HG03060 (cell line): Measurements from ENCODE around the gene SRC.

Source experiments
- ATAC-seq: cut with Tn5 transposase; IDR thresholded peaks from one replicate; pipeline ENCODE4 v1.9.1; 2021; ENCODE audit warnings: low read depth, moderate number of reproducible peaks; ENCODE audit not compliant: unreplicated experiment

The SRC gene

DNA sequence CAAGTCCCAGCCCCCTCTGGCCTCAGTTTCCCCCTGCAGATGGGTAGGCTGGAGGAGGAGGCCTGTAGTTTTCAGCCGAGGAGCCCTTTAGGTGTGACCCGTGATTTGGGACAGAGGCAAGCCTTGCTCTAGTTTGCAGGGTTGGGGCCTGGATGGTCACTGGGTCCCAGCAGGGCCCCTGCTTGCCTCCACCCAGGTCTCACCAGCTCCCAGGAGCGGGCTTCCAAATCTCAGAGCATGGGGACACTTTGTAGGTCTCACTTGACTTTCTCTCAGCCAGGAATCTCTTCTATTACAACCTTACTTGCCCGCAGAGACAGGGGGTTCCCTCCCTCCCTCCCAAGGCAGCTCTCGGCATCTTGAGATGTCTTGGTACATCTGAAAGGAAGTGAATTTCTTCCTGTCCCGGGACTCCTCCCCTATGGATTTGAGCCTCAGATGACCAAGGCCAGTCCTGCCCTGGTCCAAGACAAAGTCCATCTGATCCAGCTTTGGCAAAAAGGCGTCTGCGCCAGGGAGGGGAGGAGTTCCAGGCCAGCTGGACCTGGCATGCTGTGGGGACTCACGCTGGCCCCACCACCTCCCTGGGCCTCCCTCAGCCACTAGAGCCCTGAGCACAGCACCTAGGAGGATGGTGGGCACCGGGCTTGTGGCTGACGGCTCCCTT lies 47.4 kb downstream of the SRC start:
- no peak for ATAC-seq

GRCh38 chr20:37393863-37394542 lies 48.1 kb downstream of the SRC start:
- no peak for ATAC-seq

- ATAC-seq, result no peak
Observed at GRCh38 chr20:37394543-37395409, 48.8 kb downstream of the SRC start.

DNA sequence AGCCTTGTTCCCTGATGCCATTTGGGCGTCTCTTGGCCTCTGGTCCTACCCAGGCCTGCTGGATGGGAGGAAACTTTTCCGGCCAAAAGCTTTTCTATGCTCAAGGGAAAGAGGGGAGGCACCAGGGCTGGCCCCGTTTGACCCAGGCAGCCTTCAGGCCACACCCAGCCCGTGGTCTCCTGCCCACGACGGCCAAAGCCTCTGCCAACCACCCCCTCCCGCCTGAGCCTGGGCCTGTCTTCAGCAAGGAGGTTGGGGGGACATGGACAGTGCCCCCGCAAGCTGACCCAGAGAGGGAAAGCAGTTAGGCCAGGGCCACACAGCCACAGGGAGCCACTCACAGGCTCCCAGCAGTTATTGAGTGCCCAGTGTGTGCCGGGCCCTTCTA lies 49.5 kb downstream of the SRC start:
- ATAC-seq, result no peak

GRCh38 chr20:37395921-37396415 lies 50.0 kb downstream of the SRC start:
- ATAC-seq, result no peak

DNA sequence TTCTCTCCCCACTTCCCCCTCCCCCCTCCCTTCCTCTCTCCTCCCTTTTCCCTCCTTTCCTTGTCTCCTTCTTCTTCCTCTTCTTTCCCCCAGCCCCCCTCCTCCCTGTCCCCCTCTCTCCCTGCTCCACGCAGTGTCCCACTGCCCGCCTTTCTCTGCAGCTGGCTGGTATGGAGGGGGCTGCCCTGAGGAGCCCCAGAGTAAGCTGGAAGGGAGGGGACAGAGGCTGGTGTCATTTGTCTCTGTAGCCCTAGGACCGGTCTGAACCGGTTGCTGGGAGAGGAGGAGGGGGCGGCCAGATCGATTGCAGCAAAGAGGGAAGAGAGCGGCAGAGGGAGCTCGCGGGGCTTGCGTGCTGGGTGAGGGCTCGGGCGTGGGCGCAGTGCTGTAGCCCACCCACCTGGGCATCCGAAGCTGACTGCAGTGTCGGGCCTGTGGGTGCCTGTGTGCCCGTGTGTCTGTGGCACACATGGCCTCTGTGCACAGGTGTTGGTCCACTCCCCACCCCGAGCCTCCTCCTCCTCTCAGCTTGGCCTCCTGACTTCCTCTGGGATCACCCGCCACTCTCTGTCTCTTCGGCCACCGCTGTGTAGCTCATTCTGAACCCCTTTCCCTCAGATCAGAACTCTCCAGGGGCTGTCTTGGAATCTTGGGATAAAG lies 50.6 kb downstream of the SRC start:
- no peak for ATAC-seq

- no peak for ATAC-seq
Observed at GRCh38 chr20:37397076-37397953, 51.4 kb downstream of the SRC start.

DNA sequence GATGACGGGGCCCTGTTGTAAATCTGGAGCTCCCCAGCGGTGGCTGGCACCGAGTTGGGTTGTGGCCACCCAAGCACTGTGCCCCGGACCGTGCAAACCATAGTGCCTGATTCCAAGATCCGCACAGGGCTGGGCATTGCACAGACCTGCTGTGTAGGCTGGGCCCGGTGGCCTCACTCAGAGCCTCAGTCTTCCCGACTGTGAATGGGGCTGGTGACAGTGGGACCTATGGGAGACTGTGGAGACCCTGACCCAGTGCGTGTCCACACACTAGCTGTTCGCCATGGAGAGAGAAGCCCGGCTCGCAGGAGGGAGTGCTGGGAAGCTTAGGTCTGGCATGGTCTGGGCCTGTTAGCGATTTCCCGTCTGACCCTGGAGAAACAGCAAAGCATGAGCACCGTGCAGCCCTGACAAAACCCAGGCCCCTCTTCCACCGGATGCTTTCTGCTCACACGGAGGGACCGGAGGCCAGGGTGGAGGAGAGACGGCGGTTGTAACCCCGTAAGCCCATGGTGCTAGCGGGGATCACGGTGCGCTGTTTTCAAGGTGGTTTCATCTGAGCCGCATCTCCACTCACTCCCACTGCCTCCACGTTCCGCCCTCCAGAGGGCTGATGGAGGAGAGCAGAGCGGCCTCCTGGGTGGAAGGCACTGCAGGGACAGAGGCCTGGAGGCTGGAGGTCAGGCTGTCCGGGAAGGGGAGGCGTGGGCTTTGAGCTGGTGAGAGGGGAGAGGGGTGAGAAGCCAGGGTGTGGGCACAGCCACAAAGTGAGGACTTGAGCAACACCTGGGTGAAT lies 52.2 kb downstream of the SRC start:
- no peak for ATAC-seq

DNA sequence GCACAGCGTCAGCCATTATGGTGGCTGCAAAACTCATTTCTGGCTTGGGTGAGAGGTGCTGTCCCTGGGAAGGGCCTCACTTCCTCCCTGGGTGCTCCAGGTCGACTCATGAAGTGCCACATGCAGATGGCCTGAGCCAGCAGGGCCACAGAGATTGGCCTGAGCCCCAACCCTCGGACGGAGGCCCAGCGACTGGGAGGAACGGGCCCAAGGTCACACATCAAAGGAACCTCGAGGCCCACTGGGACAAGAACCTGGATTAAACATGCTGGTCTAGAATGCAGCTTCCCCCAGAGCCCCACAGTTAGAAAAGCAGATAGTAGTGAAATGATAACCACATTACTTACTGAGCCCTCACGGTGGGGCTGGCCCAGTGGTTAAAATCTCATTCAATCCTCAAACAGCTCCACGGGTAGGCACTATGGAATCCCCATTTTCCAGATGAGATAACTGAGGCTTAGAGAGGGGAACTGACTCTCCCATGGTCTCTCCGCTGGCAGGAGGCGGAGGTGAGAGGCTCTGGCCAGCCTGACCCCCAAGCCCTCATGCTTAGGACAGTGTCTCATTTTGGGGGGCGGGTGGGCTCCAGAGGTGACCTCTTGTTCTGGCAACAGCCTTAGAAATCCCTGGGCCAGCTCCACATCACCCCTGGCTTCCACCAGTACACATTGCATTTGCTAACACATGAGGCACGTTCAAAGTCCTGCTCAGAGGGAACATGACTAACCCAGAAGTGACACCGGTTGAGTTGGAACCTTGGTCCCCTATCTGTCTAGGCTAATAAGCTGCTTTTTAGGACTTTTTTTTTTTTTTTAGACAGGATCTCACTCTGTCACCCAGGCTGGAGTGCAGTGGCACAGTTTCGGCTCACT lies 53.0 kb downstream of the SRC start:
- ATAC-seq, result no peak

DNA sequence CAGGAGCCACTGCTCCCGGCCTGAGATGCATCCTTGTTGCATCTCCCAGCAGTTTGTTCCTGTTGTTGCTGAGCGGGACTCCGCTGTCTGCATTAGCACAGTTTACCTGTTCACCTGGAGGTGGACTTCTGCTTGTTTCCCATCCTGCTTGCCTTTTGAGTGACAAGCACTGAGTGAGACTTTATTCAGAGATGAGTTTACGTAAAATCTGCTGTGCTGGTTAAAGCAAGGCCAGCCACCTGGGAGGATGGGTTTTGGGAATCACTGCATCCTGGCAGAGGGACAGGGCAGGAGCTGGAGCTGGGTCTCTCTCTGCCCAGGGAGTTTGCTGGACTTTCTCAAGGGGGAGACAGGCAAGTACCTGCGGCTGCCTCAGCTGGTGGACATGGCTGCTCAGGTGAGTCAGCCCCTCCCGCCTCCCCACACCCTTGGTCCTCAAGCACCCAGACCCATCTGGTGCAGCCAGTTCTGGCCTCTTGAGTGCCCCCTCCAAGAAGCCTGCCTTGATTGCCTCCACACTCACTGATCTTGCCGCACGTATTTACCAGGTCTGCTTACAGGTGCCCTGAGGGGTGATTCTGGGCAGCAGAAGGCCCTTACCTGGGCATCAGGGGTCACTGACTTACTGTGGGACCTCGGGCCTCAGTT lies 55.5 kb downstream of the SRC start:
- ATAC-seq, result no peak

DNA sequence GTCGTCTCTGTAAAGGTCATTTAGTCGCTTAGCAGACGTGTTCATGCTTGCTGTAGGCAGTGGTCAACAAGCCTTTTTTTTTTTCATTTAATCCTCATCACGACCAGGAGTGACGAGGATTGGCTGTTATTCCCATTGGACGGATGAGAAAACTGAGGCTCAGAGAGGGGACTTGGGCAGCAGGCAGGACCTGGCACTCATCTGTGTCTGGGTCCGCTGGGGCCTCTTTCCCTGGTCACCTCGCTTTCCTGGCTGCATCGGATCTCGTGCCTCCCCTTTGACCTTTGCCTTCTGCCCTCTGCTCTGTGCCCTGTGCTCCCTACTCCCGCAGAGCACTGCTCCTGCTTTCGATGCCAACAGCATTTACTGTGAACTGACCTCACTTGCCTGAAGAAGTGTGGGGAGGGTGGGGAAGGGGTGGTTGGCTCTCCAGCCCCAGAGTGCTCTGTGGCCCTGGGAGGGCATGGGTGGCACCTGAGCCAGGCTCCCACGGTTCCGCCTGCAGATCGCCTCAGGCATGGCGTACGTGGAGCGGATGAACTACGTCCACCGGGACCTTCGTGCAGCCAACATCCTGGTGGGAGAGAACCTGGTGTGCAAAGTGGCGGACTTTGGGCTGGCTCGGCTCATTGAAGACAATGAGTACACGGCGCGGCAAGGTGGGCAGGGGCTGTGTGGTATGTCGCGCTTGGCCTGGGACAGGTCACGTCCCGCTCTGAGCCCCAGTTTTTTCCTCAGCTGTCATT lies 56.2 kb downstream of the SRC start:
- no peak for ATAC-seq

DNA sequence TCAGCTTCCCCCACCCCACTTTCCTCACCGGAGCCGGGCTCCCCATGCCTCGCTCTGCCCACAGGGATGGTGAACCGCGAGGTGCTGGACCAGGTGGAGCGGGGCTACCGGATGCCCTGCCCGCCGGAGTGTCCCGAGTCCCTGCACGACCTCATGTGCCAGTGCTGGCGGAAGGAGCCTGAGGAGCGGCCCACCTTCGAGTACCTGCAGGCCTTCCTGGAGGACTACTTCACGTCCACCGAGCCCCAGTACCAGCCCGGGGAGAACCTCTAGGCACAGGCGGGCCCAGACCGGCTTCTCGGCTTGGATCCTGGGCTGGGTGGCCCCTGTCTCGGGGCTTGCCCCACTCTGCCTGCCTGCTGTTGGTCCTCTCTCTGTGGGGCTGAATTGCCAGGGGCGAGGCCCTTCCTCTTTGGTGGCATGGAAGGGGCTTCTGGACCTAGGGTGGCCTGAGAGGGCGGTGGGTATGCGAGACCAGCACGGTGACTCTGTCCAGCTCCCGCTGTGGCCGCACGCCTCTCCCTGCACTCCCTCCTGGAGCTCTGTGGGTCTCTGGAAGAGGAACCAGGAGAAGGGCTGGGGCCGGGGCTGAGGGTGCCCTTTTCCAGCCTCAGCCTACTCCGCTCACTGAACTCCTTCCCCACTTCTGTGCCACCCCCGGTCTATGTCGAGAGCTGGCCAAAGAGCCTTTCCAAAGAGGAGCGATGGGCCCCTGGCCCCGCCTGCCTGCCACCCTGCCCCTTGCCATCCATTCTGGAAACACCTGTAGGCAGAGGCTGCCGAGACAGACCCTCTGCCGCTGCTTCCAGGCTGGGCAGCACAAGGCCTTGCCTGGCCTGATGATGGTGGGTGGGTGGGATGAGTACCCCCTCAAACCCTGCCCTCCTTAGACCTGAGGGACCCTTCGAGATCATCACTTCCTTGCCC lies 57.4 kb downstream of the SRC start:
- no peak for ATAC-seq

DNA sequence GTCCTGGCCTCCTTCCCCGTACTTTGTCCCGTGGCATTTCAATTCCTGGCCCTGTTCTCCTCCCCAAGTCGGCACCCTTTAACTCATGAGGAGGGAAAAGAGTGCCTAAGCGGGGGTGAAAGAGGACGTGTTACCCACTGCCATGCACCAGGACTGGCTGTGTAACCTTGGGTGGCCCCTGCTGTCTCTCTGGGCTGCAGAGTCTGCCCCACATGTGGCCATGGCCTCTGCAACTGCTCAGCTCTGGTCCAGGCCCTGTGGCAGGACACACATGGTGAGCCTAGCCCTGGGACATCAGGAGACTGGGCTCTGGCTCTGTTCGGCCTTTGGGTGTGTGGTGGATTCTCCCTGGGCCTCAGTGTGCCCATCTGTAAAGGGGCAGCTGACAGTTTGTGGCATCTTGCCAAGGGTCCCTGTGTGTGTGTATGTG lies 58.5 kb downstream of the SRC start:
- ATAC-seq, result no peak

- no peak for ATAC-seq
Observed at GRCh38 chr20:37405351-37405897, 59.5 kb downstream of the SRC start.
